Stimulated activated naive B cell treated with anti-CD40 and anti-IgM and Interleukin-4, amounts not matched to agents 10 μg/mL and 1 μg/mL and 100 μg/mL, for 72 hours (primary cell): ENCODE measurements around the gene ATP6V1G1.

Source experiments
- ATAC-seq, 2 donors: fragments of 150-1000 bp; cut with Tn5 transposase; replicated peaks; 2 replicates each; pipeline ENCODE4 v1.10.0; 2021; ENCODE audit warnings: moderate library complexity in 1 of 2
- DNase-seq: peaks from one replicate; pipeline ENCODE4 v3.0.0; 2021
- H3K27ac Mint-ChIP-seq: one replicate; pipeline ENCODE4 v1.8.0; 2022; ENCODE audit warnings: mild to moderate bottlenecking, mixed read lengths
- H3K27me3 Mint-ChIP-seq, 2 donors: one replicate each; pipeline ENCODE4 v1.8.0; 2022; ENCODE audit warnings: mixed read lengths in 2 of 2
- H3K36me3 Mint-ChIP-seq, 2 donors: one replicate each; pipeline ENCODE4 v1.8.0; 2022; ENCODE audit warnings: mixed read lengths in 2 of 2, mild to moderate bottlenecking in 1 of 2
- H3K4me1 Mint-ChIP-seq, 2 donors: one replicate each; pipeline ENCODE4 v1.8.0; 2022; ENCODE audit warnings: mixed read lengths in 2 of 2, mild to moderate bottlenecking in 1 of 2
- H3K4me3 Mint-ChIP-seq, 2 donors: one replicate each; pipeline ENCODE4 v1.8.0; 2022; ENCODE audit warnings: mild to moderate bottlenecking in 2 of 2, mixed read lengths in 2 of 2, moderate library complexity in 1 of 2
- H3K9me3 Mint-ChIP-seq, 2 donors: one replicate each; pipeline ENCODE4 v1.8.0; 2022; ENCODE audit warnings: mixed read lengths in 2 of 2, mild to moderate bottlenecking in 1 of 2

ATP6V1G1 gene

GRCh38 chr9:114631166-114631565 is 43.6 kb downstream of the ATP6V1G1 start:
- Mint-ChIP-seq H3K4me1 (peaks cover 0 to 3% of the 10 kb centered on the region in 2 donors), H3K27ac (no peak overlapping the region), H3K27me3 (no peaks in the 10 kb centered on the region), H3K9me3 (no peaks in the 10 kb centered on the region), H3K36me3 (peaks cover 49 to 77% of the 10 kb centered on the region in 2 donors), H3K4me3 (no peak overlapping the region)
- DNase-seq (no peak), ATAC-seq (no peak)

GRCh38 chr9:114633438-114634089 is 46.0 kb downstream of the ATP6V1G1 start:
- ATAC-seq (no peak), DNase-seq (no peak)
- Mint-ChIP-seq H3K27ac (peak overlapping the region; percentile 65), H3K9me3 (no peaks in the 10 kb centered on the region), H3K4me1 (peaks cover 0 to 3% of the 10 kb centered on the region in 2 donors), H3K27me3 (no peaks in the 10 kb centered on the region), H3K36me3 (peaks cover 49 to 79% of the 10 kb centered on the region in 2 donors), H3K4me3 (no peak overlapping the region)

GRCh38 chr9:114634387-114634786 is 46.8 kb downstream of the ATP6V1G1 start:
- no peaks in the 10 kb centered on the region for H3K9me3 Mint-ChIP-seq
- H3K27me3 Mint-ChIP-seq, result no peaks in the 10 kb centered on the region
- DNase-seq, result no peak
- no peak overlapping the region for H3K4me3 Mint-ChIP-seq
- no peak overlapping the region for H3K27ac Mint-ChIP-seq
- H3K4me1 Mint-ChIP-seq, result peaks cover 5% of the 10 kb centered on the region in 2 donors
- H3K36me3 Mint-ChIP-seq, result peaks cover 50 to 75% of the 10 kb centered on the region in 2 donors
- ATAC-seq, result no peak

- no peaks in the 10 kb centered on the region for H3K27me3 Mint-ChIP-seq
- no peak overlapping the region for H3K4me3 Mint-ChIP-seq
- peaks cover 12 to 13% of the 10 kb centered on the region in 2 donors for H3K4me1 Mint-ChIP-seq
- ATAC-seq, result no peak
- peaks cover 55 to 66% of the 10 kb centered on the region in 2 donors for H3K36me3 Mint-ChIP-seq
- no peak for DNase-seq
- H3K9me3 Mint-ChIP-seq, result no peaks in the 10 kb centered on the region
- no peak overlapping the region for H3K27ac Mint-ChIP-seq
Measured at GRCh38 chr9:114638404-114638803, 50.8 kb downstream of the ATP6V1G1 start.

- Mint-ChIP-seq H3K4me3 (peak overlapping the region in 1 of 2 donors; percentile 9), H3K27me3 (no peaks in the 10 kb centered on the region), H3K4me1 (peaks cover 12 to 13% of the 10 kb centered on the region in 2 donors), H3K36me3 (peaks cover 64 to 70% of the 10 kb centered on the region in 2 donors), H3K27ac (peak overlapping the region; percentile 11), H3K9me3 (peaks cover 0 to 2% of the 10 kb centered on the region in 2 donors)
- DNase-seq (no peak), ATAC-seq (no peak)
Measured at GRCh38 chr9:114641967-114642366, 54.4 kb downstream of the ATP6V1G1 start.

- H3K36me3 Mint-ChIP-seq, result peaks cover 66 to 75% of the 10 kb centered on the region in 2 donors
- no peak overlapping the region for H3K27ac Mint-ChIP-seq
- no peaks in the 10 kb centered on the region for H3K27me3 Mint-ChIP-seq
- no peak overlapping the region for H3K4me3 Mint-ChIP-seq
- H3K9me3 Mint-ChIP-seq, result peaks cover 3 to 4% of the 10 kb centered on the region in 2 donors
- no peak for DNase-seq
- H3K4me1 Mint-ChIP-seq, result peaks cover 12 to 13% of the 10 kb centered on the region in 2 donors
- no peak for ATAC-seq
Measured at GRCh38 chr9:114643001-114643400, 55.4 kb downstream of the ATP6V1G1 start.

GRCh38 chr9:114643896-114644295 is 56.3 kb downstream of the ATP6V1G1 start:
- DNase-seq (no peak), ATAC-seq (no peak)
- no peaks in the 10 kb centered on the region for H3K27me3 Mint-ChIP-seq
- peaks cover 12 to 13% of the 10 kb centered on the region in 2 donors for H3K4me1 Mint-ChIP-seq
- H3K27ac Mint-ChIP-seq, result no peak overlapping the region
- H3K9me3 Mint-ChIP-seq, result peaks cover 3 to 4% of the 10 kb centered on the region in 2 donors
- no peak overlapping the region for H3K4me3 Mint-ChIP-seq
- peaks cover 66 to 83% of the 10 kb centered on the region in 2 donors for H3K36me3 Mint-ChIP-seq
